SKM-1 (cell line): ENCODE data around the gene NKD1.

Experiments used
- DNase-seq: peaks from one replicate; lab custom pipeline; 2025; ENCODE audit not compliant: unreplicated experiment; lab: John Stamatoyannopoulos, UW

The NKD1 gene

DNA sequence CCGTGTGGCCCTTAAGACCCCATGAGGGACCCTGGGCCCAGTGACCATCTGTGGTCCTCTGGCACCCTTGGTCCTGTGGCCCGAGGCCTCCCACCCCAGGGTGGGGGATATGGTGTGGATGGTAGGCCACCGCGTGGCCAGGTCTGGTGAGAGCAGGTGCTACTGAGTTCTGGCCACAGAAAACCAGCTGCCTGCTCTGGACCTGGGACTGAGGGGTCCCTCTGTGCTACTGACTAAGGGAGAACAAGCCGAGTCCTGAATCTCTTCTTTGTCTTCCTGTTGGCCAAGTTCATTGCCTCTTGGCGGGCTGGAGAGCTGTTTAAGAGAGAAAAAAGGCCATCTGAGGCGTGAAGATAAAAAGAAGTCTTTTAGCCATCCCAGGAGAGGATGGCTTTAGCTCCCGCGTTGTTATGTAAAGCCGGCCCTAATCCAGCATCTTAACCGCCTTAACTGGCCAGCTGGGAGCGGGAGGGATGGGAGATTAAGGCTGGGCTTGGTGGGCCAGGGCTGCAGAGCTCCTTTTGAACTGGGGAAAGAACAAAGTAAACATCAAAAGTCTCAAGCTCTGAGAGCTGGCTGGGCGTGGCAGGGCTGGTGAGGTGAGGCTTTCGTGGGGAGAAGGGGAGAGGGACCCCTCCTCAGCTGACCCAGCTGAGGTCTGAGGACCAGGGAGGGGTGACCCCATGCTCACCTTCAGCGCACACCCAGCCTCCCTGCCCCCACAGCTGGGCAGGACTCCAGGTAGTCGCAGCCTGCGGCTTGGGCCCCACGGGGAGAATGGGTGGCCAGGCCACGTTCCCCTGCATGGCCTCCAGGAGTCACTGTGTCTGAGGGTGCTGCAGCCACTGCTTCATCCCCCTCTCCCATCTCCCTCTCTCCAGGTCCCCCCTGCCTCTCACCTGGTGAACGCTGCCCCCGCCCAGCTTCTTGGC is 62.4 kb downstream of the NKD1 start:
- DNase-seq = no peak

DNA sequence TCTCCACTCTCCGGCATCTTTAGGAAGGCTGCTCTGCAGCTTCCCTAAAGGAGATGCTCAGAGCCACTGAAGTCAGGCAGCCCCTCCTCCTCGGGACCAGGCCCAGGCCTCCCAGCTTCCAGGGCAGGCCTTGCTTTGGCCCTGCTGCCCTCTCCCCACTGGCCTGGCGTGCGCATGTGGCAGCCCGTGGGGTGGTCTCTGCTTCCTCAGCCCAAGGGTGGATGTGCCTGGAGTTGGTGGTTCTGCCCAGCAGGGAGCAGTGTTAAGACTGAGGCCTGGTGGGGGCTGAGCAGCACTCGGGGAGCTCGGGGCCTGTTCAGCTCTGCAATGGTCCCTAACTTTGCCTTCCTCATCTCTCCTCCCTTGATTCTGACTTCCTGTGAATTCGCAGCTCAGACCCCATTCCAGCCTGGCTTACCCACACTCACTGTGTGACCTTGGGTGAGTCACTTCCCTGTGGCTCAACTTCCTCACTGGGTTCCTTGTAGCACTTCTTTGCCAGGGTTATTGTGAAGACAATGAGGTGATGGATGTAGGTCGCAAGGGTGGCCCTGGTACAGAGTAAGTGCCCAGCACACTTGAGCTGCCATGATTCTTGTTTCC is 63.2 kb downstream of the NKD1 start:
- DNase-seq = peak; percentile 59

- DNase-seq = no peak
Measured at GRCh38 chr16:50611995-50612848, 64.0 kb downstream of the NKD1 start.

DNA sequence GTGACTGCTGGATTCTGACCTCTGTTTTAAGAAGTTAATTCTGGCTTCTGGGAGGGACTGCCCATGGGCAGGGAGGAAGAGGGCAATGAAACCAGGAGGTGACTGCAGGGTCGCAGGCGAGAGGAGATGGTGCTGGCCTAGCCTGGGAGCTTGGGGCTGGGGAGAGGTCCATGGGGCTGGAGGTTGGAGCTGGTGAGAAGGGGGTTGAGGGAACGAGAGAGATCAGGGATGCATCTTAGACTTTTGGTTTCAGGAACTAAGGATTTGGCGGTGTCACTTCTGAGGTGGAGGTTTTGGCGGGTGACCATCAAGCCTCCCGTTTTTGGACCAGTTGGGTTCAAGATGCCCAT is 64.6 kb downstream of the NKD1 start:
- DNase-seq = no peak

GRCh38 chr16:50613281-50613963 is 65.2 kb downstream of the NKD1 start:
- no peak for DNase-seq

GRCh38 chr16:50613964-50614474 is 65.8 kb downstream of the NKD1 start:
- no peak for DNase-seq

- DNase-seq = no peak
Measured at GRCh38 chr16:50614955-50615724, 66.9 kb downstream of the NKD1 start.

- no peak for DNase-seq
Measured at GRCh38 chr16:50615891-50616290, 67.7 kb downstream of the NKD1 start.

- peak; percentile 27 for DNase-seq
Measured at GRCh38 chr16:50616386-50616785, 68.2 kb downstream of the NKD1 start.

DNA sequence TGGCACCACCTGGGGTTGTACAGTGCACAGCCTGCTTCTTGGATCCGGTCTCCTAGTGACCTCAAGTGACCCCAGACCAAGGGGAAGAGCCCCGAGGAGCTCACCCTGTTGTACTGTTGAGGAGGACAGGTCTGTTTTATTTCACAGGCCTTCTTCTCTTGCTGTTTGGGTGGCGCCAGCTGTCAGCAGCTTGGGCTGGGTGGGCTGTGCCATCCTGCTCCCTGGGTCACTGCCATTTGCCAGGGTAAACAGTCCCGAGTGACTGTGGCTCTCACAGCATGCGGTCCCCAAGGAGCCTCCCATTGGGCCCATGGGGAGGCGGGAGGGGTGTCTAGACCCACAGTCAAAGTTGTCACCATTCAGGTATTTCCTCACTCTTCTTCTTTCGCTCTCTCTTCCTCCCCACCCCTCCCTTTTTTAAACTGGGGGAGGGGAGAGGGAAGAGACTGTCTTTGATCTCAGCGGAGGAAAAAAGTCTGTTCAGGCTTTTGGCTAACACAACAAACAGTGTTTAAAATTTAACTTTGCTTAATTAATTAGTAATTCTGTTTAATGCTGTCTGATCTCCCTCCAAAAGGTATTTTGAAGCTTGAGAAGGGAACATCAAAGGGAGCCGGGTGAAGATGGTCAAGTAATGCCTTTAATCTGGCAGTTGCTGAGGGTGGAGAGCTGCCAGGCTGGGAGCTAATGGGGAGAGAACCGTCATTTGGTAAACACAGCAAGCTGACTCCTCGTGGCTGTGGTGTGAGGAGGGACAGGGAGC is 68.9 kb downstream of the NKD1 start:
- peak; percentile 22 for DNase-seq

- no peak for DNase-seq
Measured at GRCh38 chr16:50617646-50618184, 69.5 kb downstream of the NKD1 start.

DNA sequence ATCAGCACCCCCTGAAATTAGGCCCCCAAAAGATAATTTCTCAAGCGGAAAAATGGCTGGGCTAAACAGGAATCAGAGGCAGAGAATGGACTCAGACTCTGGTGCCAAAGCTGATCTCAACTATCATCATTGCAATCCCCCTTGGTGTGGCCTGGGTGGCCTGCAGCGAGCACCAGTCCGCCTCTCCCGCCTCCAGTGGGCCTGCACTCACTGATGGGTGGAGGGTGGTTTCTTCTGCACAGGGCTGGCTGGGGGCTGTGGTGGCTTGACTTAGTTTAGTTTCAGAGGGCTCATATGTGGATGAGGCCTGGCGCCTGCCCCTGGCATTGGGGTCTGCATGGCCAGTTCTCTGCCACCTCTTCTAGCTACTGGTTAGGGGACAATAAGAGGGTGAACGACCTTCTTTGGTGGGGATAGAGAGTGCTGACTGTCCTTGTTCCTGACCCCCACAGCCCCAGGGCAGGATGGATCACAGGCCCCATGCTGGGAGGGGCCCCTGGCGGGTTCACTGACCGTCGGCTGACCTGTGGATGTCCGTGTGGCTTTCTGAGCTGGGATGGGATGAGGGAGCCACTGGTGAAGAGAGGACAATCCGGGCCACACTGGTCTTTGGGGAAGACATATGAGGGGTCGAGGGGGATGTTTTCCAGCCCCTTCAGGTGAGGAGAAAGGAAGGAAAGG is 70.2 kb downstream of the NKD1 start:
- no peak for DNase-seq

DNA sequence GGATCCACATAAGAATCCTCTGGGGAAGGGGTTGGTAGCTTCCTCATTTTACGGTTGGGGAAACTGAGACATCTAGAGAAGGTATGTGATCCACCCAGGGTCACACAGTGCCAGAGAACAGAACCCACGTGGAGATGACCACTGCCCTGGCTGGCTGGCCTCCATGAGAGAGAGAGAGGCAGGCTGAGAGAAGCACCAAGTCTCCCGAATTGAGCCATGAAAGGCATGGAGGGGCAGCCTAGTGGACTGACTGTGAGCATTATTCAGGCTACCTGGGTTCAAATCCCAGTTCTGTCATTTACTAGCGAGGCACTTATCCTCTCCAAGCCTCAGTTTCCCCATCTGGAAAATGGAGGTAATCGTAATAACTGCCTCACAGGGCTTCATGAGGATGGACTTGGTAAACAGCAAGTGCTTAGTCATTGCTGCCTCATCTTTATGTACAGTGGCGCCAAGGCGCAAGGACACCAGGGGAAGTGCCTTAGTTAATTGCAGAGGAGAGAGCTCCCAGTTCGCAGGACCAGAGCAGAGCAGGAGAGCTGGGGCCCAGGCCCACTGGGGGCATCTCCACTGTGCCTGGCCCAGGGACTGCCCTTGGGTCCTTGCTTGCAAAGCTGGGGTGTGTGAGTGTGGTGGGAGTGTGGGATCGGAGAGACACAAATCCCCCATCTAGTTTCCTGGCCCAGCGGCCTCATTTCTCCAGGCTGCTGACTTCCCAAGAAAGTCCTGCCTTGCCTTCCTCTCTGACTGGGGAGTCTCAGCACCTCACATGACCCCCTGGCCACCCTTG is 71.7 kb downstream of the NKD1 start:
- DNase-seq = no peak

- no peak for DNase-seq
Measured at GRCh38 chr16:50620646-50621451, 72.7 kb downstream of the NKD1 start.

DNA sequence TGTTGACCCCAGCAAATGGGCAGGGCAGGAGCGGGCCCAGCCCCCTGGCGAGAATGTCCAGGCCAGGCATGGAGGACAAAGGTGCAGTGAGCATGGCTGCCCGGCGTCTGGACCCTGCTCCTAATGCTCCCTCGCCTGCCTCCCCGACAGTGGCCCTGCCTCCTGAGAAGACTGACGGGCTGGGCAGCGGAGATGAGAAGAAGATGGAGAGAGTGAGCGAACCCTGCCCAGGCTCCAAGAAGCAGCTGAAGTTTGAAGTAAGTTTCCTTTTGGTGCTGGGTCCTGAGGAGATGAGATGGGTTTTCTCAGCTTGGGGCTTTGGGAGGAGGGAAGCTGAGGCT is 73.2 kb downstream of the NKD1 start:
- DNase-seq = no peak

GRCh38 chr16:50622029-50622428 is 73.8 kb downstream of the NKD1 start:
- DNase-seq = no peak
